CD8-positive, alpha-beta T cell (primary cell): Measurements from ENCODE around the gene NPIPA7. TPM values are rescaled to one million over a fixed set of nuclear protein-coding genes. Genes with fewer than 3 reads are reported as not detected.

Experiments
- microRNA-seq: library from miRNA; unstranded; fragments of <30 nt; microRNA quantifications from one replicate; pipeline ENCODE4 v1.2.0, GENCODE V29; 2022; ENCODE audit warnings: borderline microRNAs expressed
- total RNA-seq, 46 experiments: library from RNA in 2 of 46; stranded (reverse) in 2 of 46; gene quantifications; one replicate each; pipeline ENCODE4 v1.2.3 and lab custom pipeline; 2021 to 2026

NPIPA7 gene
- total RNA-seq, 2 experiments from 2014 or later: 2.6 to 3.8 TPM

Small RNAs within 50 kb of the gene (microRNA-seq; reads per million reads assigned to microRNA genes)
- gene MIR6511A3 (not detected), gene MIR6770-2 (not detected)

Other genes with a start within 250 kb of the NPIPA7 start
- not detected for gene ABCC6, start 155.6 kb upstream of the NPIPA7 start, total RNA-seq
- 10 to 100 TPM; 21.1 to 23.1 TPM for gene NOMO3, start 146.6 kb upstream of the NPIPA7 start, total RNA-seq